GM12878 (cell line): ENCODE results near the gene RBX1. TPM values are rescaled to one million over a fixed set of nuclear protein-coding genes. Genes with fewer than 3 reads are reported as not detected.

Source experiments
- BRCA1 ChIP-seq: IDR thresholded peaks from 2 replicates; pipeline ENCODE4 v1.6.1; 2011; ENCODE audit warnings: low read depth, low read length, improper control_type of control experiment
- EGR1 ChIP-seq, 2 experiments: IDR thresholded peaks; 1 replicate in 1 of 2; 2 replicates in 1 of 2; pipeline ENCODE4 v1.6.1; 2011 to 2012; ENCODE audit warnings: low read depth in 2 of 2, low read length in 2 of 2, borderline replicate concordance in 1 of 2, mild to moderate bottlenecking in 1 of 2, moderate library complexity in 1 of 2
- ESRRA ChIP-seq: IDR thresholded peaks from 2 replicates; pipeline ENCODE4 v1.6.1; 2012; ENCODE audit warnings: mild to moderate bottlenecking, low read length, improper control_type of control experiment
- NRF1 ChIP-seq: conservative IDR thresholded peaks from 2 replicates; pipeline ENCODE4 v1.6.1; 2011; ENCODE audit warnings: mild to moderate bottlenecking, low read depth, low read length, improper control_type of control experiment
- RAD21 ChIP-seq: IDR thresholded peaks from 2 replicates; pipeline ENCODE4 v1.6.1; 2011; ENCODE audit warnings: mild to moderate bottlenecking, low read depth, low read length, moderate library complexity; ENCODE audit not compliant: insufficient read depth
- RCOR1 ChIP-seq: conservative IDR thresholded peaks from 2 replicates; pipeline ENCODE4 v1.6.1; 2012; ENCODE audit warnings: low read depth, low read length, improper control_type of control experiment
- SREBF2 ChIP-seq: IDR thresholded peaks from 2 replicates; pipeline ENCODE4 v1.6.1; 2012; ENCODE audit warnings: mild to moderate bottlenecking, low read length
- SUPT20H ChIP-seq: IDR thresholded peaks from 2 replicates; pipeline ENCODE4 v1.6.1; 2011; ENCODE audit warnings: low read depth, mild to moderate bottlenecking, low read length, moderate library complexity, borderline replicate concordance; ENCODE audit not compliant: control insufficient read depth
- TBL1XR1 ChIP-seq: IDR thresholded peaks from 2 replicates; pipeline ENCODE4 v1.6.1; 2012; ENCODE audit warnings: low read depth, low read length, improper control_type of control experiment
- polyA plus RNA-seq, 11 experiments: library from polyadenylated mRNA; depleted of rRNA in 4 of 11; unstranded in 6 of 11; stranded (reverse) in 5 of 11; fragments of >200 nt; fragmentation: Nextera tagmentation in 4 of 11; fragmentation: Illumina TruSeq in 1 of 11; extraction: Ambion mirVana in 4 of 11; extraction: Trizol in 1 of 11; gene quantifications; 1 replicate in 1 of 11; 2 replicates in 10 of 11; pipeline versions ENCODE4 v1.2.1 to v1.2.3, GENCODE V29; 2011 to 2016; ENCODE audit warnings: inconsistent platforms in 2 of 11, missing spikeins in 2 of 11, low read depth in 1 of 11
- total RNA-seq, 4 experiments: library from RNA; depleted of rRNA in 3 of 4; stranded (reverse); fragments of >200 nt in 3 of 4; fragmentation: Illumina TruSeq in 1 of 4; extraction: Trizol in 1 of 4; gene quantifications; 2 replicates each; pipeline versions ENCODE4 v1.2.1 to v1.2.3, GENCODE V29; 2013 to 2021
- TF ChIP-seq, protein P1 (sequence below): fragments of 450-650 bp; formaldehyde crosslinking; IDR thresholded peaks from 2 replicates; pipeline ENCODE4 v1.4.0; 2020; ENCODE audit warnings: mild to moderate bottlenecking, moderate library complexity
- TF ChIP-seq, protein P2 (sequence below): fragments of 450-650 bp; IDR thresholded peaks from 2 replicates; pipeline ENCODE4 v1.6.1; 2017; ENCODE audit warnings: antibody characterized with exemption, mild to moderate bottlenecking, moderate library complexity
- TF ChIP-seq, protein P3 (sequence below): fragments of 450-650 bp; IDR thresholded peaks from 2 replicates; pipeline ENCODE4 v1.6.1; 2017; ENCODE audit warnings: mild to moderate bottlenecking, moderate library complexity
- TF ChIP-seq, protein P4 (sequence below): fragments of 450-650 bp; IDR thresholded peaks from 2 replicates; pipeline ENCODE4 v1.6.1; 2017; ENCODE audit warnings: mild to moderate bottlenecking
- TF ChIP-seq, protein P5 (sequence below): fragments of 450-650 bp; IDR thresholded peaks from 2 replicates; pipeline ENCODE4 v1.6.1; 2016; ENCODE audit warnings: mild to moderate bottlenecking

RBX1 gene
- total and polyA plus RNA-seq, 10 of the 15 experiments (the other 5 are each of a cell fraction or from before 2014, with no cell fraction given) = 71.2 to 468 (median 184) TPM

DNA sequence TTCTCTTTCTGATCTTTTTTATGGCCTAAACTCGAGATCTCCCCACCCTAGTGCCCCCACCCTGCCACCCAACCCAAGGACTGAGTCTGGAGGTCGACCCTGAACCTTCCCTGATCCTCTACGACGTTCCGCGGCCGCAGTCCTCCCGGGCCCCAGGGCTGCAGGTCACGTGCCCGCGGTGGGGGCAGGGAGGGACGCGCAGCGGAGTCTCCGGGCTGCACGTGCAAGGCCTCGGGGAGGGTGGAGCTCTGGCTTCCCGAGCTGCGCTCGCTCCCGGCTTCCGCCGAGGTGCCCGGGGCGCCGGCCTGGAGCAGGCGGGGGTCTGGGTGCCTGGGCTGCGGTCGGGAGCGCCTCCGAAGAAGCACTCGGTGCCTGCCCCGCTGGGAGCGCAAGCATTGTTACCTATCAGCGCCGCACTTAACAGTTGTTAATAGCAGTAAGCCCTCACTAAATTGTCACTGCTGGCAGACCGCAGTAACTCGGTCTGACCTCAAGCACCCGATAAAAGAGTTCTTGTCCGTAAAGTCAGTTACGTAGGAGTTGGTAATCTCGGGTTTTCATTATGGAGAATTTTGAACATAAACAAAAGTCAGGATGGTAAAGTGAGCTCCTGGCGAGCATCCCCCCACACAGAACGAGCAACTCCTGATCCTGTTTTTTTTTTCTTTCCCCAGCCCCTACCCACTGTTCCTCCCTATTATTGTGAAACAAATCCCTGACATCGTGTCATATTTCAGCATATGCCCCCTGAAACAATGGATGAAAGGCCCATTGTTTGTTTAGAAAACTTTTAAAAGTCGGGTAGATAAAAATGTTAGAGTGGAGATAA lies 71.5 kb downstream of the RBX1 start (continued):
- TF ChIP-seq, protein P1, sequence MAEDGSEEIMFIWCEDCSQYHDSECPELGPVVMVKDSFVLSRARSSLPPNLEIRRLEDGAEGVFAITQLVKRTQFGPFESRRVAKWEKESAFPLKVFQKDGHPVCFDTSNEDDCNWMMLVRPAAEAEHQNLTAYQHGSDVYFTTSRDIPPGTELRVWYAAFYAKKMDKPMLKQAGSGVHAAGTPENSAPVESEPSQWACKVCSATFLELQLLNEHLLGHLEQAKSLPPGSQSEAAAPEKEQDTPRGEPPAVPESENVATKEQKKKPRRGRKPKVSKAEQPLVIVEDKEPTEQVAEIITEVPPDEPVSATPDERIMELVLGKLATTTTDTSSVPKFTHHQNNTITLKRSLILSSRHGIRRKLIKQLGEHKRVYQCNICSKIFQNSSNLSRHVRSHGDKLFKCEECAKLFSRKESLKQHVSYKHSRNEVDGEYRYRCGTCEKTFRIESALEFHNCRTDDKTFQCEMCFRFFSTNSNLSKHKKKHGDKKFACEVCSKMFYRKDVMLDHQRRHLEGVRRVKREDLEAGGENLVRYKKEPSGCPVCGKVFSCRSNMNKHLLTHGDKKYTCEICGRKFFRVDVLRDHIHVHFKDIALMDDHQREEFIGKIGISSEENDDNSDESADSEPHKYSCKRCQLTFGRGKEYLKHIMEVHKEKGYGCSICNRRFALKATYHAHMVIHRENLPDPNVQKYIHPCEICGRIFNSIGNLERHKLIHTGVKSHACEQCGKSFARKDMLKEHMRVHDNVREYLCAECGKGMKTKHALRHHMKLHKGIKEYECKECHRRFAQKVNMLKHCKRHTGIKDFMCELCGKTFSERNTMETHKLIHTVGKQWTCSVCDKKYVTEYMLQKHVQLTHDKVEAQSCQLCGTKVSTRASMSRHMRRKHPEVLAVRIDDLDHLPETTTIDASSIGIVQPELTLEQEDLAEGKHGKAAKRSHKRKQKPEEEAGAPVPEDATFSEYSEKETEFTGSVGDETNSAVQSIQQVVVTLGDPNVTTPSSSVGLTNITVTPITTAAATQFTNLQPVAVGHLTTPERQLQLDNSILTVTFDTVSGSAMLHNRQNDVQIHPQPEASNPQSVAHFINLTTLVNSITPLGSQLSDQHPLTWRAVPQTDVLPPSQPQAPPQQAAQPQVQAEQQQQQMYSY (CRISPR knock-in tag) = no peak
- TF ChIP-seq, protein P2, sequence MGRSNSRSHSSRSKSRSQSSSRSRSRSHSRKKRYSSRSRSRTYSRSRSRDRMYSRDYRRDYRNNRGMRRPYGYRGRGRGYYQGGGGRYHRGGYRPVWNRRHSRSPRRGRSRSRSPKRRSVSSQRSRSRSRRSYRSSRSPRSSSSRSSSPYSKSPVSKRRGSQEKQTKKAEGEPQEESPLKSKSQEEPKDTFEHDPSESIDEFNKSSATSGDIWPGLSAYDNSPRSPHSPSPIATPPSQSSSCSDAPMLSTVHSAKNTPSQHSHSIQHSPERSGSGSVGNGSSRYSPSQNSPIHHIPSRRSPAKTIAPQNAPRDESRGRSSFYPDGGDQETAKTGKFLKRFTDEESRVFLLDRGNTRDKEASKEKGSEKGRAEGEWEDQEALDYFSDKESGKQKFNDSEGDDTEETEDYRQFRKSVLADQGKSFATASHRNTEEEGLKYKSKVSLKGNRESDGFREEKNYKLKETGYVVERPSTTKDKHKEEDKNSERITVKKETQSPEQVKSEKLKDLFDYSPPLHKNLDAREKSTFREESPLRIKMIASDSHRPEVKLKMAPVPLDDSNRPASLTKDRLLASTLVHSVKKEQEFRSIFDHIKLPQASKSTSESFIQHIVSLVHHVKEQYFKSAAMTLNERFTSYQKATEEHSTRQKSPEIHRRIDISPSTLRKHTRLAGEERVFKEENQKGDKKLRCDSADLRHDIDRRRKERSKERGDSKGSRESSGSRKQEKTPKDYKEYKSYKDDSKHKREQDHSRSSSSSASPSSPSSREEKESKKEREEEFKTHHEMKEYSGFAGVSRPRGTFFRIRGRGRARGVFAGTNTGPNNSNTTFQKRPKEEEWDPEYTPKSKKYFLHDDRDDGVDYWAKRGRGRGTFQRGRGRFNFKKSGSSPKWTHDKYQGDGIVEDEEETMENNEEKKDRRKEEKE = no peak
- TF ChIP-seq BRCA1 = no peak
- no peak; a peak in 1 of 3 replicates for TF ChIP-seq EGR1 (IDR thresholded peaks at IDR 0.05; ENCODE audit: borderline replicate concordance in 1 of 2, low read depth in 2 of 2, low read length in 2 of 2)
- no peak for TF ChIP-seq ESRRA
- TF ChIP-seq SREBF2 = no peak
- TF ChIP-seq, protein P3, sequence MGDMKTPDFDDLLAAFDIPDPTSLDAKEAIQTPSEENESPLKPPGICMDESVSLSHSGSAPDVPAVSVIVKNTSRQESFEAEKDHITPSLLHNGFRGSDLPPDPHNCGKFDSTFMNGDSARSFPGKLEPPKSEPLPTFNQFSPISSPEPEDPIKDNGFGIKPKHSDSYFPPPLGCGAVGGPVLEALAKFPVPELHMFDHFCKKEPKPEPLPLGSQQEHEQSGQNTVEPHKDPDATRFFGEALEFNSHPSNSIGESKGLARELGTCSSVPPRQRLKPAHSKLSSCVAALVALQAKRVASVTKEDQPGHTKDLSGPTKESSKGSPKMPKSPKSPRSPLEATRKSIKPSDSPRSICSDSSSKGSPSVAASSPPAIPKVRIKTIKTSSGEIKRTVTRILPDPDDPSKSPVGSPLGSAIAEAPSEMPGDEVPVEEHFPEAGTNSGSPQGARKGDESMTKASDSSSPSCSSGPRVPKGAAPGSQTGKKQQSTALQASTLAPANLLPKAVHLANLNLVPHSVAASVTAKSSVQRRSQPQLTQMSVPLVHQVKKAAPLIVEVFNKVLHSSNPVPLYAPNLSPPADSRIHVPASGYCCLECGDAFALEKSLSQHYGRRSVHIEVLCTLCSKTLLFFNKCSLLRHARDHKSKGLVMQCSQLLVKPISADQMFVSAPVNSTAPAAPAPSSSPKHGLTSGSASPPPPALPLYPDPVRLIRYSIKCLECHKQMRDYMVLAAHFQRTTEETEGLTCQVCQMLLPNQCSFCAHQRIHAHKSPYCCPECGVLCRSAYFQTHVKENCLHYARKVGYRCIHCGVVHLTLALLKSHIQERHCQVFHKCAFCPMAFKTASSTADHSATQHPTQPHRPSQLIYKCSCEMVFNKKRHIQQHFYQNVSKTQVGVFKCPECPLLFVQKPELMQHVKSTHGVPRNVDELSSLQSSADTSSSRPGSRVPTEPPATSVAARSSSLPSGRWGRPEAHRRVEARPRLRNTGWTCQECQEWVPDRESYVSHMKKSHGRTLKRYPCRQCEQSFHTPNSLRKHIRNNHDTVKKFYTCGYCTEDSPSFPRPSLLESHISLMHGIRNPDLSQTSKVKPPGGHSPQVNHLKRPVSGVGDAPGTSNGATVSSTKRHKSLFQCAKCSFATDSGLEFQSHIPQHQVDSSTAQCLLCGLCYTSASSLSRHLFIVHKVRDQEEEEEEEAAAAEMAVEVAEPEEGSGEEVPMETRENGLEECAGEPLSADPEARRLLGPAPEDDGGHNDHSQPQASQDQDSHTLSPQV = no peak
- no peak for TF ChIP-seq TBL1XR1
- TF ChIP-seq, protein P4, sequence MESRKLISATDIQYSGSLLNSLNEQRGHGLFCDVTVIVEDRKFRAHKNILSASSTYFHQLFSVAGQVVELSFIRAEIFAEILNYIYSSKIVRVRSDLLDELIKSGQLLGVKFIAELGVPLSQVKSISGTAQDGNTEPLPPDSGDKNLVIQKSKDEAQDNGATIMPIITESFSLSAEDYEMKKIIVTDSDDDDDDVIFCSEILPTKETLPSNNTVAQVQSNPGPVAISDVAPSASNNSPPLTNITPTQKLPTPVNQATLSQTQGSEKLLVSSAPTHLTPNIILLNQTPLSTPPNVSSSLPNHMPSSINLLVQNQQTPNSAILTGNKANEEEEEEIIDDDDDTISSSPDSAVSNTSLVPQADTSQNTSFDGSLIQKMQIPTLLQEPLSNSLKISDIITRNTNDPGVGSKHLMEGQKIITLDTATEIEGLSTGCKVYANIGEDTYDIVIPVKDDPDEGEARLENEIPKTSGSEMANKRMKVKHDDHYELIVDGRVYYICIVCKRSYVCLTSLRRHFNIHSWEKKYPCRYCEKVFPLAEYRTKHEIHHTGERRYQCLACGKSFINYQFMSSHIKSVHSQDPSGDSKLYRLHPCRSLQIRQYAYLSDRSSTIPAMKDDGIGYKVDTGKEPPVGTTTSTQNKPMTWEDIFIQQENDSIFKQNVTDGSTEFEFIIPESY = no peak
- no peak for TF ChIP-seq RCOR1
- TF ChIP-seq, protein P5, sequence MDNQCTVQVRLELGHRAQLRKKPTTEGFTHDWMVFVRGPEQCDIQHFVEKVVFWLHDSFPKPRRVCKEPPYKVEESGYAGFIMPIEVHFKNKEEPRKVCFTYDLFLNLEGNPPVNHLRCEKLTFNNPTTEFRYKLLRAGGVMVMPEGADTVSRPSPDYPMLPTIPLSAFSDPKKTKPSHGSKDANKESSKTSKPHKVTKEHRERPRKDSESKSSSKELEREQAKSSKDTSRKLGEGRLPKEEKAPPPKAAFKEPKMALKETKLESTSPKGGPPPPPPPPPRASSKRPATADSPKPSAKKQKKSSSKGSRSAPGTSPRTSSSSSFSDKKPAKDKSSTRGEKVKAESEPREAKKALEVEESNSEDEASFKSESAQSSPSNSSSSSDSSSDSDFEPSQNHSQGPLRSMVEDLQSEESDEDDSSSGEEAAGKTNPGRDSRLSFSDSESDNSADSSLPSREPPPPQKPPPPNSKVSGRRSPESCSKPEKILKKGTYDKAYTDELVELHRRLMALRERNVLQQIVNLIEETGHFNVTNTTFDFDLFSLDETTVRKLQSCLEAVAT = no peak
- TF ChIP-seq SUPT20H = no peak
- no peak for TF ChIP-seq RAD21
- no peak for TF ChIP-seq NRF1
